ENCODE measurements around the gene CAMK2B.

CAMK2B gene

DNA sequence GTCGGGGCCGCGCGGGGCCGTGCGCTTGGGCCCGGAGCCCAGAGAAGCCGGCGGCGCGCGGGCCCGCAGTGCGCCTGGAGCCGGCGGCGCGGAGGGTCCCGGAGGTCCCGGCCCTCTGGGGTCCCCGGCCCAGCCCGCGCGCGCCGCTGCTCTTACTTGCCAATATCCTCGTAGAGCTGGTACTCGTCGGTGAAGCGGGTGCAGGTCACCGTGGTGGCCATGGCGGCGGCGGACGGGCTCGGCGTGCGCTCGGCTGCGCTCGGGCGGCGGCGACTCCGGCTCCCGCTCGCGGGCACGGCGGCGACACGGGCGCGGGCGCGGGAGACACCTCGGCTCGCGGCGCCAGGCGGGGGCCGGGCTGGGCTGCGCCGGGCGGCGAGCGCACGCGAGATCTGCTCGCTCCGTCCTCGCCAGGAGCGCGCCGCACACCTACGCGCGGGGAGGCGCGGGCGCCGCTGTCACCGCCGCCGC lies at the start of gene CAMK2B:
Gene CAMK2B (minus strand): TSS at position 394 of the 471 bp plus-strand sequence. CDS start 173 bp downstream, at position 221.
- no peak for DNase-seq

DNA sequence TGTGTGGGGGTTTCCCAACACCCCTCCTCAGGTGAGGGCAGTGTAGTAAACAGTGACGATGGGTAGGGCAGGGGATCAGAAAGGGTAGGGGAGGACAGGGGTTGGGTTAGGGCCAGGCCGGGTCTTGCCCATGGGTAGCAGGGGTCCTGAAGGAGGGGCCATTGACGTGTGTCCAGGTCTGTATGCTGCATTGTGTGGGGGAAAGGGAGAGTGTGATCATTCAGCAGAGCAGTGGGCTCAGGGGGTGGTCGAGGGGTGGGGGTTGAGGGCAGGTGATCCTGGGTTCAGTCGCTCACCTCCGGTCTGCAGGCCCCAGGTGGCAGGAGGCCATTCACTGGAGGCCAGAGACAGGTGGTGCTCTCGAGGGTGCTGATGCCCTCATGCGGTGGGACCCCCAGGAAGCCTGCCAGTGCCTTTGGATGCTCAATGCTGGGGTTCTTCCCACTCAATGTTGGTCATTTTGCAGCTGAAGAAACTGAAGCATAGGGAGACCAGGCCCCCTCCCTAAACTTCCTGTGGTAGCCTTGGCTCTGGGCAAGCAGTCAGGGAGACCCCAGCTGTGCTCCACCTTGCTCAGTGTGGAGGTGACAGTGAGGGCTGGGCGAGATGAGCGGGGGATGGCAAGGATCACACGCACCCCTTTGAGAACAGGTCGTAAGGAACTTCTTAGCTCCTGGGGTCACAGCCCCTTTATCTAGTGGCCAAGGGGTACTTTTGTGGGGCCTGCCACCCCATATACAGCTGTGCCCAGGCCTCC lies 48.8 kb upstream of the CAMK2B start:
- DNase-seq, result no peak

DNA sequence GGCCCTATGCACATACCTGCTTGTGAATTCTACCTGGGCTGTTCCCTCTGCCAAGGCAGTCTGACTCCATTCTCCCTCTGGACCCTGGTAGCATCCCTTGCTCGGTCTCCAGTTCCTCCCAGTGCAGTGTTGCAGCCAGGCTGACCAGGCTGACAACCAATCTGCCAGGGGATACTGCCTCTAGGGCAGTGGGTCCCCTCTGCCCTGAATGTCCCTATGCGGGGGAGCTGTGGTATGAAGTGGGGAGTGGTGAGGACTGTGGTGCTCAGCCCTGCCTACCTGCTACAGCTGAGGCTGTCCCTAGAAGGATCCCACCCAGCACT lies 48.0 kb upstream of the CAMK2B start:
- no peak for DNase-seq

DNA sequence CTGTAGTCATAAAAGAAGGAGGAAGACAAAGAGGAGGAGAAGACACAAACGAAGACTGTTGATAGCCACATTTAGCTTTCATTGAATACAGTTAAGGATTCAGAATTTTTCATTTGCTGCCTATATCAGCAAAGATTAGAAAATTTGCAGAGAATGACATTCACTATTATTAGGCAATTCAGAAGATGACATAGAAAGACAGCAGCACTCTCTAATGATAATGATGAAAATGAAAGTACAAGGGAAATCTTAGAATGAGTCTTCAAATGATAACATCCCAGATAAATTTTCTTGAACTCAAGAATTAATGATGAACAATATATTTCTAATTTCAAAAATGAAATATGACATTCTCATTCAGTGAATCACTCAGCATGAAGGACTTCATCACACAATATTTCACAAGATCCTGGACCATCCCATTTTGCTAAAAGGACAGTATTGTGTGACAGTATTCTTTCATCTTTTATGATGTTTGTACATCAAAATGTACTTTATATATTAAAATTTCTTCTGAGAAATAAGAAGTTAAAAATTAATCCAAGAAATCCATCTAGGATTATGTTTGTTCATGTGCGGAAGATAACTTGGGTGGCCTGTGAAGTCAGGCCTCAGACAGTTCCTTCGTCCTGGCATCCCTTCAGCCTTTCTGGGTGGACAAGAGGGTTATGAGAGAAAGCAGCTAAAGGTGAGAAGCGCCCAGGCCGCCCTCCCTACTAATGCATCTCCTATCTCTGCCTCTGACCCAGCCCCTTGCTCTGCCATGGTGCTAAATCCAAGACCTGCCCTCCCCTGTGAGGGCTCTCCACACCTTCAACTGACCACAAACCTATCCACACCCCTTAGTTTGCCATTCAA lies 47.4 kb upstream of the CAMK2B start:
- DNase-seq, result no peak

DNA sequence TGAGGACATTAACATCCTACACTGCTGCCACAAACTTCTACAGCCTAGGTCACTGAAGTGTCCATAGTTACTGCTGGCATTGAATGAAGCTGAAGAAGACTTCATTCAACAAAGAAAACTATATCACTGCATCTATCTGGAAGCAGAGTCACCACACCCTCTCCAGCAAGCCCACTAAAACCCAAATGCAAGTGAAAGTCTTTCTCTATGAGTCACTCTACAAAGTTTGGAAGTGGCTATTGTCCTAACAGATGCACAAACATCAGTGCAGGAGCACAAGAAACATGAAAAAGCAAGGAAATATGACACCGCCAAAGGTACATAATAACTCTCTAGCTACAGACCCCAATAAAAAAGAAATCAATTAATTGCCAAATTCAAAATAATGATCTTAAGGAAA lies 43.5 kb upstream of the CAMK2B start:
- no peak for DNase-seq

DNA sequence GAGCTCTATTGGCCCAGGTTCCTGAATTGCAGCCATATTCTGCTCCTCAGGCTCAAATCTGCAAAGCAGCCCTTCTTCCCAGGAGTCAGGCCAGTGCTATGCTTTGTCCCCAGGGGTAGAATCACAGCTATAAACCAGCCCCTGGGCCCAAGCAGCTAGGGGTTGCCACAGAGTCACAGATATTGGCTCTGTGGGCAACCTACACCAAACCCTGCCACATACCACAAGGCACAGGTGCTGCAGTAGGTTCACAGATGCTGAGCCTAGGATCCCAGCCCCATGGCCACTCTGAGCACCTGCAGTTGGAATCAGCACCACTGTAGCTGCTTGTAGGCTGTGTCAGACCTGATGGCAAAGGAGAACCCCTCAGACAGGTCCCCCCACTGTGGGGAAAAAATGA lies 43.1 kb upstream of the CAMK2B start:
- DNase-seq, result no peak

DNA sequence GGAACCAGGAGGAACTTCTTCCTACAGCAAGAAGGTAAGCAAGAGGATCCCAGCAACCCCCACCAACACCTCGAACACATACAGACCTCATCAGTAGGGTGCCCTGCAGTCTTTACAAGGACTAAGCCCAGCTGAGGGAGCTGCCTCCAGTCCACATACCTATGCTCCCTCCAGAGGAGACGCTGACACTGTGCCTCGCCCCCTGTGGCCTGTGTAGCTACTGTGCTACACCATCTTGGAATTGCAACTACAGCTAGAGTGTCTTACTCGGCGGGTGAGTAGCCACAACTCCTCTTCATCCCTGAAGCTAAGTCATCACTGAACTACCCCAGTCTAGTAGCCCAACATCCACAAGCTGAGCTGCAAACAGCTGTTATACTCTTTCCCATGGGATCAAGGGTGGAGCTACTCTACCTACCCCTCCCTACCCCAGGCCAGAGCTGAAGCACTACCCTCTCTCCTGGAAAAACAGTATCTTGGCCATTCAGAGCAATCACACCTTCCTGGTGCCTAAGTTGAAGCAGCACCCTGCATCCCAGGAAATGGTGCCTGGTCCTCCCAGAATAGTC lies 42.2 kb upstream of the CAMK2B start:
- DNase-seq, result no peak

DNA sequence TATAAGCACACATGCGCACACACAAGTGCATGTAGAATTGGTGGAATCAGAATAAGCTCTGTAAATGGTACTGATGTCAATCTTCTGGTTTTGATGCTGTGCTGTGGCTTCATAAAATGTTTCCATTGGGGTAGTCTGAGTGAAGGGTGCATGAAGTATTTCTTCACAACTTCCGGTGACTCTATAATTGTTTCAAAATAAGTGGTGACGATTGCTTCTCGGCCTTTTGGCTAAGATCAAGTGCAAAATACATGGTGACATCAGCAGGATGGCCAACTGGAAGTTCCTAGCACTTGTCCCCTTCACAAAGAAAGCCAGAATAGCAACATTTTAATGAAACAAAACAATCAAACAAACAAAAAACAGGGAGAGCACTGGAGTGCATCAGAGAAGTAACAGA lies 41.6 kb upstream of the CAMK2B start:
- DNase-seq, result no peak

DNA sequence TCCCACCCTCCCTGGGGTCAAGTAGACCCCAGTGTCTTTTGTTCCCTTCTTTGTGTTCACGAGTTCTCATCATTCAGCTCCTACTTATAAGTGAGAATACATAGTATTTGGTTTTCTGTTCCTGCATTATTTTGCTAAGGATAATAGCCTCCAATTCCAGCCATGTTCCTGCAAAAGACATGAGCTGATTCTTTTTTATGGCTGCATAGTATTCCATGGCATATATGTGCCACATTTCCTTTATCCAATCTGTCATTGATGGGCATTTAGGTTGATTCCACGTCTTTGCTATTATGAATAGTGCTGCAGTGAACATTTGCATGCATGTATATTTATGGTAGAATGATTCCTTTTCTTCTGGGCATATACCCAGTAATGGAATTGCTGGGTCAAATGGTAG lies 28.3 kb upstream of the CAMK2B start:
- no peak for DNase-seq

DNA sequence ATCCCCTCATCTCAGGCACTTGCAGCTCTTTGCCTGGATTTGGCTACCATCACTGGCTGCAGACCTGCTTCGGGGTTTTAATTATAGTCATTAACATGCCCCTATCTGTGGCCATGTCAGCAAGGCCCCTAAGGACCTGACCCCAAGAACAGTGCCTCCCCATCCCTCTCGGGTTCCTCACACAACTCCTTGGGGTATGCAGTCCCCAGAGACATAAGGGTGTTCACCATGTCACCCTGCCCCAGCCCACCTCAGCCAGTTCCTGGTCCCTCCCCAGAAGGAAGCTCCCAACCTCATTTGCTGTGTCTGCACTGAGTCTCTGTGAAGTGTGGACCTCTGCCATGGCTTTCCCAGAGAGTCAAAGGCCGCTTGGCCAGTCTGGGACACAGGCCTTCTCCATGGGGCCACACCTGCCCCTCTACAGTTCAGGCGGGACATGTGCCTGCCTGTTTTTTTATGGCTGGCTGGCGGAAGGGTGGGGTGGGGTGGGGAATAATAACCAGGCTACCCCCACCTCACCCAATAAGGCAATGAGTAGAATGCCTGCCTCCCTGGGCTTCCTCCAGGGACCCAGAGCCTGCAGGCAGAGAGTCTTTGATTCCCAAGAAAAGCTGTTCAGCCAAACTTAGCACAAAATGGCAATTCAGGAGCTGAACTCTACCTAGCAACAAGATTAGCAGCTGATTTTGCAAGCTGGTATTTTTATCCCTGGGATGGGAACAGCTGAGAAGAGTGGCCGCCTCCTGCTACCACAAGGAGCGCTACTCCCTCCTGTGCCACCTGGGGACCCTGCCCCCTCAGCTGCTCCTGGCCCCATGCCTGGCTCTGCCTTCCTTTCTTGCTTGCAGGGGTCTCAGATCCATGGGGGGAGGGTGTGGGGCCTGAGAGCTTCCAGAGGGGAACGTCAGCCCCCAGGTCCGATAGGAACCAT lies 23.7 kb upstream of the CAMK2B start:
- no peak for DNase-seq

DNA sequence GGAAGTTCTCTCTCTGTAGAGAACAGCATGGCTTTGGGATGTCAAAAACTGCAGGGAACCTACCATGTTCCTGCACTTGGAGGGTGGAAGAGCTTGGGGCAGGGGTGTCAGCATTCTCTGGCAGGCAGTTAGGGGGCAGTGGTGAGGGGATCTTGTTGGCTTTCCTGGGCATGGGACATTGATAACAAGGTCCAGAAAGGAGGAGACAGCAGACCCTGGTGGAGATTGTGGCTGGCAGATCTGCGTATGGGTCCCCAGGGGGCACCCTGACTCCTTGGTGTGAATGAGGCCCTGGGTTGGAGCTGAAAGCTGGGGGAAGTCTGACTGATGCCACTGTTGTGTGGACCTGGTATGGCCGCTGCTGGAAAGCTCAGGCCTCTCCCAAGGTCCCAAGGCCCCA lies 22.9 kb upstream of the CAMK2B start:
- no peak for DNase-seq

DNA sequence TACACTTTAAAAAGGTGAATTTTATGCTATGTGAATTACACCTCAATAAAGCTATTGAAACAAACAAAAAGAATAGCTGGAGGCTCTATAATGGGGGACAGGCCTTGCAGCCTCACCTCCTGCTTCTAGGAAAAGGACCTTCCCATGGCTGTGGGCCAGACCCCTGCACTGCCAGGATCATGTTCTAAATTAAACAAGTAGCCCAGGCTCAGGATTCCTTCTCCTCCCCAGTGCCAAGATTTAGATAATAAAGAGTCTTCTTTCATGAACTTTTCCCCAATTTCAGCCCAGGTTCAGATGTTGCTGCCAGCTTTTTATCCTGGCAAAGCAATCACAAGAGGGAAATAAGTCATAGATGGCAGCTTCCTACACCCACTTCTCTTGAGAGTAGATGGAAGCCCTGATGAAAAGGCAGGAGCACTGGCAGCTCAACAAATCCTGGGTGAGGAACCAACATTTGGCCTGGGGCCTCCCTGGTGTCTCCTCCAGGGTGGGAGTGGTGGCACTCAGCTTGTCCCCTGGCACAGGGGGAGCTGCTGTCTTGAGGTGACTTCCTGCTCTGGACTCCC lies 22.2 kb upstream of the CAMK2B start:
- no peak for DNase-seq

DNA sequence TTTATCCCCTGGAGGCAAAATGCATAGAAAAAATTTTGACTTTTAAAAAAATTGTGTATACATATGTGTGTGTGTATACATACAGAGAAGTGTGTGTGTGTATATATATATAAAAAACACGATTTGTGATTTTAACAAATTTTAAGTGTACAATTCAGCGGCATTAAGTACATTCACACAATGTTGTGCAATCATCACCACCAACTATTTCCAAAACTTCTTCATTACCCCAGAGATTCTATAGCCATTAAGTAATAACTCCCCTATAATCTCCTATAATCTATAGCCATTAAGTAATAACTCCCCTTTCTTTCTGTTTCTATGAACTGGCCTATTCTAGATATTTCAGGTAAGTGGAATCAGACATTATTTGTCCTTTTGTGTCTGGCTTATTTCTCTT lies 20.7 kb upstream of the CAMK2B start:
- no peak for DNase-seq

DNA sequence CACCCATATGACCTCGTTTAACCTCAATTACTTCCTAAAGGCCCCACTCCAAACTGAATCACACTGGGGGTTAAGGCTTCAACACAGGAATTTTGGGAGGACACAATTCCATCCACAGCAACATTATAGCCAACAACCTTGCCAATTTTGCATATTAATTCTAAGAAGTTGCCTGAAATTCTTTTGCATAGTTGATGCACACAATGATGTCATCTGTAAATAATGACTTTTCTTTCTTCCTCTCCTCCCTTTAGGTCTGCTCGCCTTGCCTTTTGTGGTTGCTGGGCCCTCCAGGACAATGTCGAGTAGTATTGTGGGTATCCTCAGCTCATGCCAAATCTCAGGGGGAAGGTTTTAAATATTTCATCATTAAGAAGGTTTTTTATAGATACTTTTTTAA lies 16.0 kb upstream of the CAMK2B start:
- no peak for DNase-seq

DNA sequence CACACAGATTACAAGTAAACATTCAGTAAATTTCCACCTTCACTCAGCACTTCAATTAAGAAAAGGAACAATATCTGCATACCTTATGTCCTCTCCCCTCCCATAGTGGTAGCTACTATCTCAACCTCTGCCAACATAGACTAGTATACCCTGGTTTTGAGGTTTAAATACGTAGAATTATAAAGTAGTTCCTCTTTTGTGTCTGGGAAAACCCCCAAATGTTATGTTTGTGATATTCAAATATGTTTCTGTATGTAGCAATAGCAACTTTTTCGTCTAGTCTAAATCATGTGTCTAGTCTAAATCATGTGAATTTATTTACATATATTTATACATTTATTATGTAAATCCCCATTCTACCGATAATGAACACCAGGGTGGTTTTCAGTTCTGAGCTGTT lies 13.2 kb upstream of the CAMK2B start:
- no peak for DNase-seq

DNA sequence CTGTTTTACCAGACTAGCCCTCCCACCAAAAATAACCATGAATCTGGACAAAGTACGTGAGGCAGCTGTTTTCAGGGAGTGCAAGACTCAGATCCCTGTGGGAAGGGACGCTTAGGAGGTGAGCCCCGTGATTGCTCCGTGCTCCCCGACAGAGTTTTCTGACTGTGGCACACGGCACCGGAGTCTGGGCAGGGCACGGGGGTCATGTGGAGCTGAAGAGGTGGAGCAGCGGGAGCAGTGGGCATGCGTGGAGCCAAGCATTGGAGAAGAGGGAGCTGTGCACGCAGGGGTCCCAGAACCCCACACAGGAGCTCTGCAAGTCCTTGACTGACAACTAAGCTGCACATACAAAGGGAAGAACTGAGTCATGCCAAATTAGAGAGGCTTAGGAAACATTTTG lies 11.1 kb upstream of the CAMK2B start:
- no peak for DNase-seq

DNA sequence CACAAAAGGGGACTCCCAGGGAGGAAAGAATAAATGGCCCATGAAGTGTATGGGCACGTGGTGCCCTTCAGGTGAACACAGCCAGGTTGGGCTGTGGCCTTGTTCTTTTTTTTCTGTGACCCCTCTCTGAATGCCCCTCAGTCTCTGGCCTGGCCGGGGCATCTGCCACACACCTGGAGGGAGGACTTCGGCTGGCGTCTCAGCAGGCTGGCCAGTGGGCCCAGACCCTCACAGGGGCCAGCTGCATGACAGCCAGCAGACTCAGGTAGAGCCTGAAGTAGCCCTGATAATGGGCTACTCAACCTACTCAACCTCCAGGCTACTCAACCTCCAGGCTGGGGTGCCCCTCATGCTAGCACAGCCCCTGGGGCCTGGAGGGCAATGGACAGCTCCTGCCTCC lies 9.8 kb upstream of the CAMK2B start:
- DNase-seq, result no peak

DNA sequence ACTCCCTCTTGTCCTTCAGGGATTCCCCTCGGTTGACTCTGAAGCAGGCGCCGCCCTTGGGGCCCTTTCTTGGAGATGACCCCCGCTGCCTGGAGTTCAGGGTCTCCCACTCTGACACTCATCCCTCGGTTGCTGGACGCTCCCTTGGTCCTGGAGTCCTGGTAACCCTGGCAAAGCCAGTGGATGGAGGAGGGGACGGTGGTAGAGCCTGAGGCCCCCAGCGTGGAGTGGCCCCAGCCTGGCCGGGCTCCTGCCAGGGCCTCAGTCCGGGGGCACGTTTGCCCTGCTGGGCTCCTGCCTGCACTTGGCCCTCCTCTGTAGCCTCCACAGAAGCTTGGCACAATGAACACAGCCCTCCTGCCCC lies 9.3 kb upstream of the CAMK2B start:
- DNase-seq, result no peak

DNA sequence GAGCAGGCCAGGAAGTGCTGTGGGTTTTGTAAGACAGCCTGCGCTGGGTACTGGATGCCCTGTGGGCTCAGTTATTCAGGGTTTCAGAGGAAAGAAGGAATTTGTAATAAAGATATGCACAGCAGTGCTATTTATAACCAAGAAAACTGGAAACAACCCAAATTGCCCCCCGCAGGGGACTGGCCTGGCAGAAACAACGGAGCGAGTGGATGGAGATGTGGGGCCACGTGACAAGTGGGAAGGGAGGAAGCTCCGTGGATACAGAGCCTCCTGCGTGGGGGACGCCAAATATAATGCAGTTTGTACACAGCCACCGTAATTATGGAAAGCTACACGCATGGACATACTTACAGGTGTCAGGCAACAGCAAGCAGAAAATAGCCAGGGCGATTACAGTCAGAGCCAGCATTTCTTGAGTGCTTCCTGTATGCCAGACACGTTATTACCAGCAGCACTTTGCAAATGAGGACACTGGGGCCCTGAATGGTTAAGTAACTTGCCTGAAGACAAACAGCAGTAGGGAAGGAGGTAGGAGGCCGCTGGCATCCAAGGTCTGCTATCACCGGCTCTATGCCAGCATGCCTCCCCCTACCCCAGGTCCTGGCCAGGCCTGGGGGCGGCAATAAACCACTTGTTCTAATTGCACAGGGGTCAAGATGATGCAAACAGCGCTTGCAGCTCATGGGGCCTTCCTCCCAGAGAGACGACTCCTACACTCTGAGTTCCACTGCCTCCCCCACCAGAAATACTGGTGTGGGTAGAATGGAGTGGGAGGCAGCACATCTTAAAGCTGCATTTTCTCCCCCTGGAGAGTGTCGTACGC lies 8.7 kb upstream of the CAMK2B start:
- DNase-seq, result no peak

DNA sequence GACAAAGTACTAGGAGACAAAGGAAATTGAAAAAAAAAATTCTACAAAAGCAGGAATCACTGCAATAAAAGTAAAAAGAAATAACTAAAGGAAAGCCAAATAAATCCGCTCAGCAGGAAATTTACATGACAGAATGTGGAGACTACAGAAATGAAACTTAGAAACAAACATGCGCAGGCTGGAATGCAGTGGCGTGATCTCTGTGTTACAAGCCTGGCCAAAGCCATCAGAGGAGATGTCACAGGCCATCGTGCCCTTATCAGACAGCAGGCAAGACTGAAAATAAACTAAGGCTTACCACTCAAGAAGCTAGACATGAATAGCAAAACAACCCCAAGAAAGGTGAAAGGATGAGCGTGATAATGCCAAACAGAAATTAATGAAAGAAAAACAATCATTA lies 6.3 kb upstream of the CAMK2B start:
- DNase-seq, result no peak

DNA sequence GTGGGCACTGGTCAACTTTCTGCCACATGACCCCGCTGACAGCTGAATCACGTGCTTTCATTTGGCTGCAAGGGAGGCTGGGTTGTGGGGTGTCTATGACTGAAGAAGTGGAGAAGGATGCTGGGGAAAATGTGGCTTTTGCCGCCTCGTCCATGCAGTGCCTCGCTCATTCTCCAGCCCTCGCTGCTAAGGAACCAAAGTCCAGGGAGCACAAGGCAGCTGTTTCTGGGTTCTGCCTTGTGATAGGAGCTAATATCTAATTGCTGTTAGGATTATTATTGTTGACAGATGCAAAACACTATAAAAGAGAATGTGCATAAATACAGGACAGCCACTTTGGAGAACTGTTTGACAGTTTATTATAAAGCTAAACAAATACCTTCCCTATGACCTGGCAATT lies 4.9 kb upstream of the CAMK2B start:
- no peak for DNase-seq

DNA sequence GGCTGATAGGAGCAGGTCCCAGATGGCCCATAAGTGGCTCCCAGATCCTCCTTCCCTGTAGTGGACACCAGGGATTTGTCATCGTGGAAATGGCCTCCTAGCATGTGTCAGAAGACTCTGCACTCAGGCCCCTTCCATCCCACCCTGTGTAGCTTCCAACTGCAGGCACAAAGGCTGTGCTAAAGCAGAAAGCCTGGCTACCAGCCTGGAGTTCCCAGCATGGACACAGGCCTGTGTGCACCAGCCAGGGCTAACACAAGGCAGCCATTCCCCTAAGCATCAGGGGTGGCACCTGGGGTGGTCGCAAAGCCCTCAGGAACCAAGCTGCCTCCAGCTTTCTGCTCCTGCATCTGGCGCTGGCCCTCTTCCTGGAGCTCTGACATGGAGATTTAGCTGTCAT lies 4.5 kb upstream of the CAMK2B start:
- DNase-seq, result no peak
